ENCODE results near the gene ITFG1.
"Not testable (repeated sequence)": the region's sequence is repeated elsewhere in the genome, so short reads cannot be mapped to it uniquely, and the experiment has no call there.

The ITFG1 gene

GRCh38 chr16:47473792-47474191, 12.9 kb upstream of the ITFG1 start:
- no peak for DNase-seq (ENCODE audit: low read depth in 2 of 2)

GRCh38 chr16:47473004-47473403, 12.1 kb upstream of the ITFG1 start:
- DNase-seq (ENCODE audit: low read depth in 2 of 2) = not testable (repeated sequence)

GRCh38 chr16:47470810-47471209, 9.9 kb upstream of the ITFG1 start:
- no peak for DNase-seq (ENCODE audit: low read depth in 2 of 2)

GRCh38 chr16:47470211-47470610, 9.3 kb upstream of the ITFG1 start:
- DNase-seq (ENCODE audit: low read depth in 2 of 2) = no peak

GRCh38 chr16:47469227-47469626, 8.4 kb upstream of the ITFG1 start:
- no peak for DNase-seq (ENCODE audit: low read depth in 2 of 2)

GRCh38 chr16:47468070-47468689, 7.3 kb upstream of the ITFG1 start:
- DNase-seq (ENCODE audit: low read depth in 2 of 2) = not testable (repeated sequence)

- DNase-seq (ENCODE audit: low read depth in 2 of 2) = no peak
These were observed 6.6 kb upstream of the ITFG1 start for GRCh38 chr16:47467501-47467900.

GRCh38 chr16:47465919-47466630, 5.2 kb upstream of the ITFG1 start:
- no peak for DNase-seq (ENCODE audit: low read depth in 2 of 2)

GRCh38 chr16:47463771-47464624, 3.1 kb upstream of the ITFG1 start:
- DNase-seq (ENCODE audit: low read depth in 2 of 2) = no peak

GRCh38 chr16:47461598-47462266, 869 bp upstream of the ITFG1 start:
- no peak for DNase-seq (ENCODE audit: low read depth in 2 of 2)

- DNase-seq (ENCODE audit: low read depth in 2 of 2) = no peak
These were observed 528 bp downstream of the ITFG1 start for GRCh38 chr16:47460359-47460710.

- DNase-seq (ENCODE audit: low read depth in 2 of 2) = no peak
These were observed 1.3 kb downstream of the ITFG1 start for GRCh38 chr16:47459603-47460002.

- no peak for DNase-seq (ENCODE audit: low read depth in 2 of 2)
These were observed 2.5 kb downstream of the ITFG1 start for GRCh38 chr16:47458331-47458730.

GRCh38 chr16:47449788-47450187, 11.1 kb downstream of the ITFG1 start:
- no peak for DNase-seq (ENCODE audit: low read depth in 2 of 2)

GRCh38 chr16:47448830-47449575, 11.9 kb downstream of the ITFG1 start:
- no peak for DNase-seq (ENCODE audit: low read depth in 2 of 2)

GRCh38 chr16:47446431-47446830, 14.4 kb downstream of the ITFG1 start:
- DNase-seq (ENCODE audit: low read depth in 2 of 2) = no peak

GRCh38 chr16:47442884-47443283, 18.0 kb downstream of the ITFG1 start:
- not testable (repeated sequence) for DNase-seq (ENCODE audit: low read depth in 2 of 2)

- not testable (repeated sequence) for DNase-seq (ENCODE audit: low read depth in 2 of 2)
These were observed 20.8 kb downstream of the ITFG1 start for GRCh38 chr16:47440066-47440465.

GRCh38 chr16:47434274-47434673, 26.6 kb downstream of the ITFG1 start:
- DNase-seq (ENCODE audit: low read depth in 2 of 2) = not testable (repeated sequence)

- DNase-seq (ENCODE audit: low read depth in 2 of 2) = no peak
These were observed 28.9 kb downstream of the ITFG1 start for GRCh38 chr16:47431960-47432359.

GRCh38 chr16:47426806-47427205, 34.1 kb downstream of the ITFG1 start:
- no peak for DNase-seq (ENCODE audit: low read depth in 2 of 2)

Measured in stimulated activated CD4-positive, alpha-beta T cell treated with anti-CD3 and anti-CD28 coated beads, Interleukin-1b, Interleukin-23, amount 100 ng/mL, for 1 hour (primary cell).